T47D (cell line): ENCODE measurements around the gene EPB41L1.

Experiments
- DNase-seq, 2 experiments: peaks; one replicate each; pipeline versions ENCODE4 v3.0.0 to v3.0.0-alpha.2; 2011 to 2012; ENCODE audit warnings: low read depth in 1 of 2, low spot score in 1 of 2
- JUND ChIP-seq: IDR thresholded peaks from 2 replicates; pipeline ENCODE4 v1.6.1; 2012; ENCODE audit warnings: low read depth
- in situ Hi-C: cut with HindIII; loops from 2 replicates; pipeline ENCODE4 v1.10.0; 2016; ENCODE audit warnings: low sequenced_read_pairs, low pct_unique_long_range_greater_than_20kb

EPB41L1 gene

DNA sequence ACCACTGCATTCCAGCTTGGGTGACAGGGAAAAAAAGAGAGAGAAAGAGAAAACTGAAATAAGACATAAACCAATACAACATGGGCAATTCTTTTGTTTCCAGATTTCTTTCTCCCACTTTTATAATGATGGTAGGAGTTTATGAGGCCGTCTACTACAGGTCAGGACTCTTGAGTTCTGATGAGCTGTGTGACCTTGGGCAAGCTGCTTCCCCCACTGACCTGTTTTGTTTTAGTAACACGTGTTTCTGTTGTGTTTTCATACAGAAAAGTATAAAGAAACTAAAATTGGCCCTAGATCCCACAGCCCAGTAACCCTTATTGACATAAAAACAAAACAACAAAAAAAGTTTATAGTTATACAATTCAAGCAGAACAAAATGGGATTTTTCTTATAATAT lies 58.8 kb downstream of the EPB41L1 start:
- in situ Hi-C loops = no loop called here
- DNase-seq = no peak
- TF ChIP-seq JUND = no peak

DNA sequence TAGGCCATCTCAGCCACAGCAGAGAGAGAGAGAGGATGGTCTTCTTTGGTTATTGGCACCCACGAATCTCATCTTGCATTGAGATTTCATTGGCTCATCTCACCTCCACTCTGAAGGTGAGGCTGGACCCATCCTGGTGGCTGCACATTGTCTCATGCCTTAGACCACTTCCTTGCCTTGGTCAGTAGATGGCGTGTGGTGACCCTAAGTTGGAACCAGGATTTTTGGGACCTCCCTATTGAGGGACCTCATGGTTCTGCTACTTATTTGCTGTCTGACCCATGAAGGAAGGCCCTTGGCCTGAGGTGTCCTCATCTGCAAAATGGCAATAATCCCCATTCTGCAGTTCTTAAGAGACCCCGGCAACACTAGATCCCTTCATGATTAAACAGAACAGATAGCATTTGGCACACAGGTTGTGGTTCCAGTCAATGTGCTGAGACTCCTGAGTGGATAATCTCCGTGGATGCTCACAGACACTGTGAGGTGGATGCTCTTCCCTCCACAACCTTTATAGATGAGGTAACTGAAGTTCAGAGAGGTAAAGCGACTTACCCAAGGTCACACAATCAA lies 60.2 kb downstream of the EPB41L1 start:
- no peak for TF ChIP-seq JUND
- in situ Hi-C loops = no loop called here
- DNase-seq = peak; percentile 39 to 63

DNA sequence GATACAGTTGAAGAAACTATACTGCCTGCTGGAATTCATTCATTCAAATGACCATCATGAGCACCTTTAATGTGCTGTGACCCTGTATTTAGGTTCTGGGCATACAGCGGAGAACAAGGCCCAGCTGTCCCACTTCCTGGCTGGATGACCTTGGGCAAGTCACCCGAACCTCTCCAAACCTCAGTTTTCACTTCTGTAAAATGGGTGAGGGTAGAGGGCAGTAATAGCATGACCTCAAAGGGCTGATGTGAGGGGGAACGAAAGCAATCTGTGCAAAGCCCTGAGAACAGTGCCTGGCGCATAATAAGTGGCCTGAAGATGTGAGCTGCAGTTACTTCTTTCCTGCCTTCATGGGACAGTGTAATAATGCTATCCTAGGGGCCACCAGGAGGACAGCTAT lies 61.2 kb downstream of the EPB41L1 start:
- in situ Hi-C loops = no loop called here
- no peak for DNase-seq
- TF ChIP-seq JUND = no peak

DNA sequence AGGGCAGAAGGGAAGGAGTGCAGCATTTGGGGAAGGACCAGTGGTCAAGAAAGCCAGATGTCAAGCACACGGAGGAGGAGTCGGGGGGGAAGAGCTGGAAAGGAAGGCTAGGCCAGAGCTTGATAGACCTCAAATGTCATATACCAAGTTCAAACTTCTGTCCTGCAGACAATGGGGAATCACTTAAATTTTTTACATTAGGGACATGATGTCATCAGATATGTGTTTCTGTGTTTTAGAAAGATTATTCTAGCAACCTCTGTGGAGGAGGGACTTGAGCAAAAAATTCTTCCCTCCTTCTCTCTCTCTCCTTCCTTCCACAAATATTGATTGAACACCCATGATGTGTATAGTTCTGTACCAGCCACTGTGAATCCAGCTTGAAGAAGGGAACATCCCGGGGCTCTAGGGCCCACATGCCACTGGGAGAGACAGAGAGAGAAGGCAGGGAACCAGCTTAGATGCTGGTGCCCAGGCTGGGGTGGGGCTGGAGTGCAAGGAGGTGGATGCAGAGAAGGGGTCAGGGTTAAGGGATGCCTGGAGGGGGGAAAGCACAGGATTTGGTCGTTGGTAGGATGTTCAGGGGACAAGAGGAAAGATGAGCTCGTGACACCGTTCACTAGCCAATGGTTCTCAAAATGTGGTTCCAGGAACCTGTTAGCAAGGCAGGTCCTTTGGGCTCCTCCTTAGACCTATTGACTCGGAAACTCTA lies 61.9 kb downstream of the EPB41L1 start:
- no peak for TF ChIP-seq JUND
- no peak for DNase-seq
- in situ Hi-C loops = no loop called here

DNA sequence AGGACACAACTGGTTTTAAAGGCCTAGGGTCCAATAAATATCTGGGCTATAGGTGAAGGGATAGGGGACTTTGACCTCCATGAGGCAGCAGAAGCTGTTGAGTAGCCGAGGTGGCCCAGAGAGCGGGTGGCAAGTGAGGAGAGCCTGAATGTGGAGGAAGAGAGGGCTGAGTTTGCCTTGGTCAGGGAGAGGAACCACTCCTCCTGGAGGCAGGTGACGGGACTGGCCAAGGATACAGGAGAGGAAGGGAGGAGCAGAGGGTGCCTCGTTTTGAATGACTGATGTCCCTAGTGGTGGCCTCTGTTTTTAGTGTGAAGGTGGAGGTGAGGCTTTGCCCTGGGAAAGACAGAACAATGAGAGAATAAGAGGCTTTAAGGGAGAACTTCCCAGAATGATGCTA lies 62.7 kb downstream of the EPB41L1 start:
- DNase-seq = peak; percentile 63 to 83
- no peak for TF ChIP-seq JUND
- in situ Hi-C loops = no loop called here

DNA sequence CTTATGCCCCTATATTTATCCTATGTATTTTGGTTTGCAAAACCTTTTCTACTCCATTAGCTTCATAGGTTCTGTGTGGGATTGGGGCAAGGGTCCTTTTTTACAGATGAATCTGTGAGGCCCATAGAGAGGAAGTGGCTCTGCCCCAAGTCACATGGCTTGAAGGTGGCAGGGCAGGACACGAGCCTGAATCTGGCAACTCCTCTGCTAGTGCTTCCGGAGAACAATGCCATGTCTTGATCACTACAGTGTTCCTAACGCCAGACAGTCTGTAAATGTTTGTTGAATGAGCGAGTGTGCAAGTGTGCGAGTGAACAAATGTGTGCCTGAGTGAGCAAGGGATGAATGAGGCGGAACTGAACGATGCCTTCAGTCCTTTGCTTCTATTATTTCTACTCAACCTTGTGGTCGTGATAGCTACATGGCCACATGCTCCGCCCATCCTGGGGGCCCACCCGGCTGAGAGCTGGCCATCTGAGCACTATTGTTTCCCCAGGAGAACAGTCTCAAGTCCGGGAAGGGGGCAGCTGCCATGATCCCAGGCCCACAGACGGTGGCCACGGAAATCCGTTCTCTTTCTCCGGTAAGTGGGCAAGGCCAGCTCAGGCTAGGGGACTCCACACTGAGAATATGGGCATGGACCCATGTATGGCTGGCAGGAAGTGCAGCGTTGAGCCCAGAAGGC lies 64.0 kb downstream of the EPB41L1 start:
- in situ Hi-C loops = no loop called here
- DNase-seq = no peak
- no peak for TF ChIP-seq JUND

DNA sequence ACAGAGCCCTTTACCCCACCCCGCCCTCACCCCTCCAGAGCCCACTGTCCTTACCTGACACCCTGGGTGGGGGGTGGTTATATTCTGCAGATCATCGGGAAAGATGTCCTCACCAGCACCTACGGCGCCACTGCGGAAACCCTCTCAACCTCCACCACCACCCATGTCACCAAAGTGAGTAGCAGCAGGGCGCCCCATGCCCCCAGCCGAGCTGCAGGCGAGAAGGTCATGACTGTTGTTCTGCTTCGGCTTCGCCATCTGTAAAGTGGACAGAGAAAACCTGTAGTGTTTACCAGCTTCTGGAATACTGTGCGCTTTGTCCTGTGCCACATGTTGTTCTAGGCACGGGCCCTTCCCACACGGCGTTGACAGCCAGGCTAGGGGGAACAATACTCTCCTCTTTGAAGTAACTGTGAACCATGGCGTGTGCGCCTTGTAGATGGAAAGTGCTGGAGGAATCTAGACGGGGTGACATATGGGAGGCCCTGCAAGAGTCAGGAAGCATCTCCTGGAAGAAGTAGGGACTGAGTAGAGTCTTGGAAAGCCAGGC lies 65.2 kb downstream of the EPB41L1 start:
- no peak for DNase-seq
- no peak for TF ChIP-seq JUND
- in situ Hi-C loops = no loop called here

DNA sequence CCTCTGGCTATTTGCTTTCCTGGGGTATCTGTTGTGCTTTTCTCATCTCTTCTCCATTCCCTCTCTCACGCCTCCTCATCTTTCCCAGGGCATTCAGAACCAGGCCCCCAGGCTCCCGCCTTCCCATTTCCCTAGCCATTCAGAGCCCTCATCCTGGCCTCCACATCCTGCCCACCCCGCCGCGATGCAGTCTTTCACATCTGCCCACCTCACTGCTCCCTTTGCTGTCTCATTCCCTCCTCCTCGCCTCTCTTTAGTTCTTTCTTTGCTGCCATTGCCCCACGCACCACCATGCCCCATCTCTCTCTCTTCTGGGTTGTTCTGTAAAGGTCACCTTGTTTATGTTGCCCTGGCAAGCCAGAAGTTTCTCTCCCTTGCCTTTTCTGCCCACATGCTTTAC lies 71.1 kb downstream of the EPB41L1 start:
- in situ Hi-C loops = no loop called here
- TF ChIP-seq JUND = no peak
- DNase-seq = no peak

DNA sequence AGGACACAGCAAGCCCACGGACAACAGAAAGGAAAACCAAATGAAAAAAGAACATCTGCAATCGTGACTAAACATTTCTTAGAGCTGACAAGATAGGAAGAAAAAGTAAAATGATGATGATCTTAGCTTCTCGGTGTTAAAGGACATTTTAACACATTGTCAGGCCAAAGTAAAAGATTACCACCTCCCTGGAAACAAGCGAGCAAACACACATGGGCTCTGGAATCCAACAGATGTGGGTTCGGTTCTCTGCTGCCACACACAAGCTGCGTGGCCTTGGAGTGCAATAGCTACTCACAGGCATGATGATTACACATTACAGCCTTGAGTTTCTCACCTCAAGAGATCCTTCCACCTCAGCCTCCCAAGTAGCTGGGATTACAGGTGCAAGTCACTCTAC lies 74.2 kb downstream of the EPB41L1 start:
- TF ChIP-seq JUND = no peak
- in situ Hi-C loops = no loop called here
- DNase-seq = no peak

DNA sequence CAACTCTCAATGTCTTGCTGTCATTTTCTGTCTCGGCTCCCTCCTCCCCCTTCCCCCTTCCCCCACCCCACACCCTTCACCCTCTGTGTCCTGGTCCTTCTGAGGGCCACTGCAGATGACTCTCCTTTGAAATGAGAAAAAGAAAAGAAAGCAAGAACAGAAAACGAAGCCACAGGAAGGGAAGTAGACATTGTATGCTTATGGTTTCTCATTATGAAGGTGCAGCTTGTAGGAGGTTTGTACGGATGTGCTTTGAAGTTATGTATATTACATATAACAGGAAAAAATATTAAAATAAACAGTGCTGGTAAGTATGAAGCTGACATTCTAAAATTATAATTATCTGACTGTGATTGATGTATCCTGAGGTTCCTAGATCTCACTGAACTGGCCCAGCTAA lies 75.5 kb downstream of the EPB41L1 start:
- no peak for TF ChIP-seq JUND
- in situ Hi-C loops = no loop called here

DNA sequence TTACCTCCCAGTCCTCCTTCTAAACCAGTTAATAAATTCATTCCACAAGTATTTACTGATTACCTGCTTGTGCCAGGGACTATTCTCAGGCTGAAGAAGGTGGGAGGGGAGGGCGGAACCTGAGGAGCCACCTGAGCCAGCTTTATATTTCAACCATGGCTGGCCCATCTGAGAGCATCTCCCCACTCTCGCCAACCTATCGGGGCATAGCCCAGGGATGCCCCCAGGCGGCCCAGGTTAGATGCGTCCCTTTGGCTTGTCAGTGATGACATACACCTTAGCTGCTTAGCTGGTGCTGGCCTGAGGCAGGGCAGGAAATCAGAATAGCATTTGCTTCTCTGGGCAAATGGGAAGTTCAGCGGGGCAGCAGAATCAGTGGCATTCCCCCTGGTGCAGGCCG lies 76.8 kb downstream of the EPB41L1 start:
- in situ Hi-C loops = no loop called here
- DNase-seq = no peak
- TF ChIP-seq JUND = no peak

More for the DNA sequence above, 75.5 kb downstream of the EPB41L1 start:
- no peak for DNase-seq

DNA sequence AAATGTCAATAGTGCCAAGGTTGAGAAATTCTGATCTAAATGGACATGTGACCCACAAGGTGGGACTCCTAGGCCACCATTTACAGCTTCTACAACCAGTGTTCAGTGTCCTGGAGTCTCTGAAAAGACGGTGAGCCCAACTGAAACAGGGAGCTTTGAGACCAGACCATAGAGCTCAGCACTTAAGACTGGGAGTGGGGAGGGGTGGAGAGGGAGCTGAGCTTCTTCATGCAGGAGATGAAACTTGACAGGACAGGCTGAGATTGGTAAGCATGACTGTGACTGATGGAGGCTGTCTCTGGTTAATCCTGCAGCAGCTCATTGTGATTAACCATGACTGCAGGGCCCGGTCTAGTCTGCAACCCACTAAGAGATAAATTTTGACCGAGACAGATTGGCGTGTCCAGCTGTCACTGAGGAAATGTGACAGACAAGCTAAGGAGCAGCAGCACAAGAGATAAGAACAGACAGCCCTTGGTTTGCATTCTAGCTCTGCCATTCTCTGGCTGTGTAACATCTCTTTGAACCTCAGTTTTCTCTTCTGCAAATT lies 80.3 kb downstream of the EPB41L1 start:
- TF ChIP-seq JUND = no peak
- in situ Hi-C loops = no loop called here
- no peak for DNase-seq
